ENCODE data around the gene HOXA6. TPM values are rescaled to one million over a fixed set of nuclear protein-coding genes. Genes with fewer than 3 reads are reported as not detected.

The HOXA6 gene
- total and polyA plus RNA-seq, 2 of the 4 experiments (the other 2 are of a cell fraction): 1.4 to 1.8 TPM

GRCh38 chr7:27166531-27167505 lies 19.2 kb upstream of the HOXA6 start:
- H2BK20ac ChIP-seq (ENCODE audit: low read depth, low read length): no peak overlapping the region
- H3K27me3 ChIP-seq (ENCODE audit: control insufficient read depth, insufficient read depth, low read length): peaks cover 84% of the 10 kb centered on the region
- in situ Hi-C loops (cut with MboI; ENCODE audit: low sequenced_read_pairs): no loop called here
- H2BK15ac ChIP-seq (ENCODE audit: low read depth, low read length): no peak overlapping the region
- H3K56ac ChIP-seq (ENCODE audit: extremely low read depth, insufficient read depth, low read length): no peak overlapping the region
- H4K91ac ChIP-seq (ENCODE audit: insufficient read depth, low read depth, low read length): no peak overlapping the region
- no peak overlapping the region for H2AK5ac ChIP-seq (ENCODE audit: low read depth, low read length)
- peaks cover 9% of the 10 kb centered on the region; the same call in 1 of the 2 replicates for H4K20me1 ChIP-seq (ENCODE audit: insufficient read depth, low read length)
- dilution Hi-C loops (cut with HindIII; ENCODE audit: low sequenced_read_pairs, unreplicated experiment): no loop called here
- ChIA-PET POLR2A (ENCODE audit: unreplicated experiment) (no interaction called here), CTCF (interaction anchor here (1.0 to 1.6 kb wide), 2 partner anchors 16 to 29 kb away, joined by 3 read pairs; no protein-coding TSS in a partner anchor)
- peaks cover 22% of the 10 kb centered on the region for H3K9me3 ChIP-seq (ENCODE audit: control insufficient read depth, insufficient read depth, low read length)
- no peak for DNase-seq
- no peaks in the 10 kb centered on the region for H3K36me3 ChIP-seq (ENCODE audit: control insufficient read depth, insufficient read depth, low read length)
- H2AK9ac ChIP-seq (replicated peaks; ENCODE audit: low read depth, low read length, poor library complexity): no peak overlapping the region
- no peak for TF ChIP-seq ELK1 (IDR thresholded peaks at IDR 0.05; ENCODE audit: borderline replicate concordance, low read depth, low read length)
- TF ChIP-seq BHLHE40 (IDR thresholded peaks at IDR 0.05; ENCODE audit: low read depth, low read length): no peak
- no peak for TF ChIP-seq RFX5 (IDR thresholded peaks at IDR 0.05; ENCODE audit: low read depth, low read length)
- TF ChIP-seq POLR2A (IDR thresholded peaks at IDR 0.05; ENCODE audit: low read depth, low read length): no peak
- TF ChIP-seq MAZ (IDR thresholded peaks at IDR 0.05; ENCODE audit: borderline replicate concordance, low read depth, low read length): no peak
- TF ChIP-seq MAFK (IDR thresholded peaks at IDR 0.05; ENCODE audit: low read depth, low read length): no peak
- no peak for TF ChIP-seq CHD1 (IDR thresholded peaks at IDR 0.05; ENCODE audit: low read depth, low read length)
- TF ChIP-seq MXI1 (IDR thresholded peaks at IDR 0.05; ENCODE audit: borderline replicate concordance, low read depth, low read length): no peak
- TF ChIP-seq RAD21 (IDR thresholded peaks at IDR 0.05; ENCODE audit: low read length): no peak
- TF ChIP-seq CEBPB (IDR thresholded peaks at IDR 0.05; ENCODE audit: low read depth, low read length): no peak
- TF ChIP-seq SMC3 (IDR thresholded peaks at IDR 0.05; ENCODE audit: low read depth, low read length): no peak
- no peak for TF ChIP-seq NFE2L2 (IDR thresholded peaks at IDR 0.05; ENCODE audit: low read depth, low read length)
- no peak for TF ChIP-seq USF2 (IDR thresholded peaks at IDR 0.05; ENCODE audit: low read depth, low read length)
- TF ChIP-seq CTCF (conservative IDR thresholded peaks at IDR 0.05; ENCODE audit: low read depth, low read length): no peak
- H3K27ac ChIP-seq (ENCODE audit: insufficient read depth, low read length): no peak overlapping the region
- no peaks in the 10 kb centered on the region for H3K79me1 ChIP-seq (ENCODE audit: low read depth in 1 of 2, low read length in 2 of 2)
- no peak overlapping the region for H4K8ac ChIP-seq (ENCODE audit: low read depth in 2 of 2, low read length in 2 of 2)
- no peak overlapping the region for H3K18ac ChIP-seq (ENCODE audit: low read depth, low read length)
- intact Hi-C loops (cut with micrococcal nuclease): loop anchor here (10.0 kb wide), 1 partner anchor 1912 kb away; no protein-coding TSS in a partner anchor
- 67% methylated on average over 6 of the region's 50 CpGs; no CpG with 5 or more reads in 1 of the 2 experiments for WGBS, 2 experiments (ENCODE audit: extremely low coverage in 2 of 2, insufficient read length in 1 of 2)
- H3K14ac ChIP-seq (replicated peaks; ENCODE audit: low read depth, low read length): no peak overlapping the region
- no peak overlapping the region for H2BK120ac ChIP-seq (ENCODE audit: low read depth, low read length)
- no peak overlapping the region for H3K4me3 ChIP-seq (ENCODE audit: insufficient read depth, low read depth, low read length)
- H3K9me1 ChIP-seq (ENCODE audit: insufficient read depth, low read length): no peaks in the 10 kb centered on the region
- no peak overlapping the region for H3K4me2 ChIP-seq (ENCODE audit: low read depth, low read length)
- H3K4me1 ChIP-seq (ENCODE audit: control insufficient read depth, insufficient read depth, low read length): no peaks in the 10 kb centered on the region
- H3K4ac ChIP-seq (ENCODE audit: low read depth, low read length): no peak overlapping the region
- H2BK5ac ChIP-seq (ENCODE audit: low read depth, low read length, poor library complexity, severe bottlenecking): no peak overlapping the region
- no peak for ATAC-seq (ENCODE audit: low read depth)
- no peak overlapping the region for H3K23ac ChIP-seq (ENCODE audit: low read depth, low read length)
- H2AFZ ChIP-seq (replicated peaks; ENCODE audit: low read length, poor library complexity): no peak overlapping the region
- H3K9ac ChIP-seq (ENCODE audit: low read depth, low read length): no peak overlapping the region
- H4K5ac ChIP-seq (ENCODE audit: low read depth, low read length): no peak overlapping the region
- BruUV-seq (replicated peaks): no TSS peak
